ENCODE measurements around the gene PDLIM7. TPM values are rescaled to one million over a fixed set of nuclear protein-coding genes. Genes with fewer than 3 reads are reported as not detected.

Gene PDLIM7
- polyA plus RNA-seq, 1 donor (not counting 4 experiments of a cell fraction or from before 2014, with no cell fraction given): 48.5 TPM

GRCh38 chr5:177526191-177526590, 28.8 kb upstream of the PDLIM7 start:
- peaks cover 58% of the 10 kb centered on the region in 2 experiments for H3K36me3 ChIP-seq (ENCODE audit: control insufficient read depth in 2 of 2, extremely low read depth in 1 of 2, insufficient read depth in 2 of 2, low read length in 2 of 2)
- dilution Hi-C loops (cut with MboI; ENCODE audit: extremely low pct_ligation_motif_present, low sequenced_read_pairs): no loop called here
- H3K9me3 ChIP-seq (ENCODE audit: control insufficient read depth, low read depth, low read length): no peaks in the 10 kb centered on the region
- FAIRE-seq (no peak), DNase-seq (ENCODE audit: low read depth, low spot score) (no peak)
- no peak overlapping the region for H3K27ac ChIP-seq (ENCODE audit: control insufficient read depth, insufficient read depth, low read length)
- no peak overlapping the region for H3K4me3 ChIP-seq (ENCODE audit: control insufficient read depth in 2 of 3, extremely low read depth in 1 of 3, insufficient read depth in 2 of 3, low read depth in 1 of 3, low read length in 3 of 3)
- no peak for TF ChIP-seq CTCF (optimal IDR thresholded peaks at IDR 0.05 in 1 of 3, IDR thresholded peaks at IDR 0.05 in 1 of 3, conservative IDR thresholded peaks at IDR 0.05 in 1 of 3; ENCODE audit: extremely low read depth in 1 of 3, insufficient read depth in 2 of 3, low read length in 3 of 3)
- TF ChIP-seq EZH2 (IDR thresholded peaks at IDR 0.05; ENCODE audit: low read length): no peak
- no peak overlapping the region for H3K4me2 ChIP-seq (ENCODE audit: control insufficient read depth, extremely low read depth, insufficient read depth, low read depth, low read length)
- no peak overlapping the region for H2AFZ ChIP-seq (ENCODE audit: control insufficient read depth, low read length)
- peaks cover 3% of the 10 kb centered on the region for H4K20me1 ChIP-seq (ENCODE audit: control insufficient read depth, extremely low read depth, insufficient read depth, low read length)
- no peak overlapping the region for H3K9ac ChIP-seq (ENCODE audit: control insufficient read depth, extremely low read depth, insufficient read depth, low read length)
- no peaks in the 10 kb centered on the region for H3K79me2 ChIP-seq (ENCODE audit: control insufficient read depth, insufficient read depth, low read length)
- H3K9me1 ChIP-seq (ENCODE audit: control insufficient read depth, extremely low read depth, insufficient read depth, low read length): no peaks in the 10 kb centered on the region
- no peaks in the 10 kb centered on the region for H3K27me3 ChIP-seq (ENCODE audit: control insufficient read depth, extremely low read depth, insufficient read depth, low read length)
- H3K4me1 ChIP-seq (ENCODE audit: control insufficient read depth, extremely low read depth, insufficient read depth, low read length): peaks cover 19% of the 10 kb centered on the region

DNA sequence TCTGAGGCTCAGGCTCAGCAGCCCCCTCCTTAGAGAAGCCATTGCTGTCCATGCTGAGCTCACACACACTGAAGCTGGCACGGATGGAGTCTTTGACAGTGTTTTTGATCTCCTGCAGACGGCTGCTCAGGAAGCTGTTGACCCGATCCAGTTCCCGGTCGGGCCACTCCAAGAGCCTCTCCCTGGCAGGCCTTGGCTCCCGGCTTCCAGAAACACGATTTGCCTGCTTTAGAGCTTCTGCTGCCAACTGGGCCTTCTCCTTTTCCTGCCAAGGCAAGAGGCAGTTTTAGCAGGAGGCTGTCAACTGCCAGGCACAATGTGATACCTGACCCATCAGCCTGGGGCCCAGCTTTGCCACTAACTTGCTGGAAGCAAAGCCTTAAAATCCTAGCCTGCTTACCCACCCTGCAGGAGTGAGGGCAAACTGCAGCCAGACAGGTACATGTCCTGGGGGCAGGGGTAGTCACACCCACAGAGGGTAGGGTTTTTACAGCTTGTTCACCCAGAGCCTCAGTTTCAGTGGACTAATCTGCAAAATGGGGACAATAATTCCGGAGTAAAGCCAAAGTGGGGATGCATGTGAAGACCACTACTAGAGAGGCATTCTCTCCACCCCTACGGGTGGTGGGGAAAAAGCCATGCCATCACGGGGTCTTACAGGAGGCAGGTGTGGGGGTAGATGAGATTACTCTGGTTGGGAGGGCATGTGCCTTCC, 27.7 kb upstream of the PDLIM7 start:
- Histone ChIP-seq H3K27me3 (ENCODE audit: control insufficient read depth, extremely low read depth, insufficient read depth, low read length) (no peaks in the 10 kb centered on the region), H3K9me3 (ENCODE audit: control insufficient read depth, low read depth, low read length) (no peaks in the 10 kb centered on the region), H2AFZ (ENCODE audit: control insufficient read depth, low read length) (no peak overlapping the region), H3K9me1 (ENCODE audit: control insufficient read depth, extremely low read depth, insufficient read depth, low read length) (no peaks in the 10 kb centered on the region), H3K9ac (ENCODE audit: control insufficient read depth, extremely low read depth, insufficient read depth, low read length) (no peak overlapping the region), H3K4me2 (ENCODE audit: control insufficient read depth, extremely low read depth, insufficient read depth, low read depth, low read length) (no peak overlapping the region), H3K36me3 (ENCODE audit: control insufficient read depth in 2 of 2, extremely low read depth in 1 of 2, insufficient read depth in 2 of 2, low read length in 2 of 2) (peaks cover 51 to 54% of the 10 kb centered on the region in 2 experiments), H3K4me1 (ENCODE audit: control insufficient read depth, extremely low read depth, insufficient read depth, low read length) (peaks cover 10% of the 10 kb centered on the region), H4K20me1 (ENCODE audit: control insufficient read depth, extremely low read depth, insufficient read depth, low read length) (no peaks in the 10 kb centered on the region), H3K79me2 (ENCODE audit: control insufficient read depth, insufficient read depth, low read length) (no peaks in the 10 kb centered on the region), H3K27ac (ENCODE audit: control insufficient read depth, insufficient read depth, low read length) (no peak overlapping the region), H3K4me3 (ENCODE audit: control insufficient read depth in 2 of 3, extremely low read depth in 1 of 3, insufficient read depth in 2 of 3, low read depth in 1 of 3, low read length in 3 of 3) (no peak overlapping the region)
- FAIRE-seq (no peak), DNase-seq (ENCODE audit: low read depth, low spot score) (no peak)
- dilution Hi-C loops (cut with MboI; ENCODE audit: extremely low pct_ligation_motif_present, low sequenced_read_pairs): no loop called here
- TF ChIP-seq EZH2 (IDR thresholded peaks at IDR 0.05; ENCODE audit: low read length): no peak
- TF ChIP-seq CTCF (optimal IDR thresholded peaks at IDR 0.05 in 1 of 3, IDR thresholded peaks at IDR 0.05 in 1 of 3, conservative IDR thresholded peaks at IDR 0.05 in 1 of 3; ENCODE audit: extremely low read depth in 1 of 3, insufficient read depth in 2 of 3, low read length in 3 of 3): no peak
